ENCODE results near the gene ATF7IP2. TPM values are rescaled to one million over a fixed set of nuclear protein-coding genes. Genes with fewer than 3 reads are reported as not detected.

Gene ATF7IP2
- total RNA-seq, 1 donor from 2014 or later, result 8.6 TPM

- no peak overlapping the region for H3K4me3 Mint-ChIP-seq (ENCODE audit: unreplicated experiment)
- H3K27me3 Mint-ChIP-seq (ENCODE audit: low read depth, unreplicated experiment), result no peaks in the 10 kb centered on the region
- Histone ChIP-seq H3K9me3 (ENCODE audit: insufficient read depth, low read depth, low read length) (peaks cover 10% of the 10 kb centered on the region), H3K27ac (ENCODE audit: low read depth, low read length) (no peak overlapping the region), H3K4me3 (ENCODE audit: insufficient read depth, low read depth, low read length) (no peak overlapping the region), H3K36me3 (ENCODE audit: insufficient read depth, low read length) (no peaks in the 10 kb centered on the region), H3K27me3 (ENCODE audit: insufficient read depth, low read length) (no peaks in the 10 kb centered on the region), H3K9ac (ENCODE audit: low read length) (no peak overlapping the region), H3K4me1 (ENCODE audit: insufficient read depth, low read length) (no peaks in the 10 kb centered on the region), H3K79me2 (ENCODE audit: insufficient read depth, low read length) (no peaks in the 10 kb centered on the region), H2AFZ (ENCODE audit: low read depth, low read length) (no peak overlapping the region), H3K4me2 (ENCODE audit: low read length) (no peak overlapping the region), H4K20me1 (ENCODE audit: insufficient read depth, low read length) (no peaks in the 10 kb centered on the region)
- no peak for DNase-seq (ENCODE audit: low read depth)
- peaks cover 16% of the 10 kb centered on the region for H3K36me3 Mint-ChIP-seq (ENCODE audit: low read depth, unreplicated experiment)
- TF ChIP-seq CTCF (IDR thresholded peaks at IDR 0.05; ENCODE audit: insufficient read depth, low read depth, low read length) (no peak), EZH2 (IDR thresholded peaks at IDR 0.05; ENCODE audit: insufficient read depth, low read length) (no peak)
- H3K4me1 Mint-ChIP-seq (ENCODE audit: low read depth, unreplicated experiment), result no peaks in the 10 kb centered on the region
- H3K9me3 Mint-ChIP-seq (ENCODE audit: unreplicated experiment), result peaks cover 28% of the 10 kb centered on the region
- no peak for FAIRE-seq
- H3K27ac Mint-ChIP-seq (ENCODE audit: unreplicated experiment), result no peak overlapping the region
These were observed 99.3 kb downstream of the ATF7IP2 start for GRCh38 chr16:10485159-10485558.

- Histone ChIP-seq H4K20me1 (ENCODE audit: insufficient read depth, low read length) (no peaks in the 10 kb centered on the region), H3K27me3 (ENCODE audit: insufficient read depth, low read length) (no peaks in the 10 kb centered on the region), H3K4me1 (ENCODE audit: insufficient read depth, low read length) (no peaks in the 10 kb centered on the region), H3K4me2 (ENCODE audit: low read length) (no peak overlapping the region), H3K79me2 (ENCODE audit: insufficient read depth, low read length) (no peaks in the 10 kb centered on the region), H3K4me3 (ENCODE audit: insufficient read depth, low read depth, low read length) (no peak overlapping the region), H3K36me3 (ENCODE audit: insufficient read depth, low read length) (no peaks in the 10 kb centered on the region), H3K9me3 (ENCODE audit: insufficient read depth, low read depth, low read length) (peaks cover 10% of the 10 kb centered on the region), H2AFZ (ENCODE audit: low read depth, low read length) (no peak overlapping the region), H3K27ac (ENCODE audit: low read depth, low read length) (no peak overlapping the region), H3K9ac (ENCODE audit: low read length) (no peak overlapping the region)
- no peak for TF ChIP-seq EZH2 (IDR thresholded peaks at IDR 0.05; ENCODE audit: insufficient read depth, low read length)
- TF ChIP-seq CTCF (IDR thresholded peaks at IDR 0.05; ENCODE audit: insufficient read depth, low read depth, low read length), result no peak
- Mint-ChIP-seq H3K9me3 (ENCODE audit: unreplicated experiment) (peaks cover 24% of the 10 kb centered on the region), H3K27me3 (ENCODE audit: low read depth, unreplicated experiment) (no peaks in the 10 kb centered on the region), H3K4me3 (ENCODE audit: unreplicated experiment) (no peak overlapping the region), H3K27ac (ENCODE audit: unreplicated experiment) (no peak overlapping the region), H3K36me3 (ENCODE audit: low read depth, unreplicated experiment) (peaks cover 16% of the 10 kb centered on the region), H3K4me1 (ENCODE audit: low read depth, unreplicated experiment) (no peaks in the 10 kb centered on the region)
- DNase-seq (ENCODE audit: low read depth) (no peak), FAIRE-seq (no peak)
These were observed 100.0 kb downstream of the ATF7IP2 start for GRCh38 chr16:10485698-10486382.

GRCh38 chr16:10490141-10490540 lies 104.3 kb downstream of the ATF7IP2 start:
- Histone ChIP-seq H2AFZ (ENCODE audit: low read depth, low read length) (no peak overlapping the region), H3K4me1 (ENCODE audit: insufficient read depth, low read length) (no peaks in the 10 kb centered on the region), H3K4me2 (ENCODE audit: low read length) (no peak overlapping the region), H3K9me3 (ENCODE audit: insufficient read depth, low read depth, low read length) (peaks cover 10% of the 10 kb centered on the region), H4K20me1 (ENCODE audit: insufficient read depth, low read length) (no peaks in the 10 kb centered on the region), H3K27ac (ENCODE audit: low read depth, low read length) (no peak overlapping the region), H3K4me3 (ENCODE audit: insufficient read depth, low read depth, low read length) (no peak overlapping the region), H3K36me3 (ENCODE audit: insufficient read depth, low read length) (no peaks in the 10 kb centered on the region), H3K27me3 (ENCODE audit: insufficient read depth, low read length) (no peaks in the 10 kb centered on the region), H3K9ac (ENCODE audit: low read length) (no peak overlapping the region), H3K79me2 (ENCODE audit: insufficient read depth, low read length) (no peaks in the 10 kb centered on the region)
- H3K36me3 Mint-ChIP-seq (ENCODE audit: low read depth, unreplicated experiment), result peaks cover 1% of the 10 kb centered on the region
- no peaks in the 10 kb centered on the region for H3K27me3 Mint-ChIP-seq (ENCODE audit: low read depth, unreplicated experiment)
- no peak for DNase-seq (ENCODE audit: low read depth)
- FAIRE-seq, result no peak
- H3K27ac Mint-ChIP-seq (ENCODE audit: unreplicated experiment), result no peak overlapping the region
- H3K4me1 Mint-ChIP-seq (ENCODE audit: low read depth, unreplicated experiment), result no peaks in the 10 kb centered on the region
- H3K9me3 Mint-ChIP-seq (ENCODE audit: unreplicated experiment), result peaks cover 29% of the 10 kb centered on the region
- no peak overlapping the region for H3K4me3 Mint-ChIP-seq (ENCODE audit: unreplicated experiment)
- no peak for TF ChIP-seq CTCF (IDR thresholded peaks at IDR 0.05; ENCODE audit: insufficient read depth, low read depth, low read length)
- no peak for TF ChIP-seq EZH2 (IDR thresholded peaks at IDR 0.05; ENCODE audit: insufficient read depth, low read length)
